ENCODE measurements around the gene KCNN4.
A peak's percentile ranks its signal among the peaks of the same experiment; 100 is the strongest.
"Not testable (repeated sequence)": the region's sequence is repeated elsewhere in the genome, so short reads cannot be mapped to it uniquely, and the experiment has no call there.

Gene KCNN4

GRCh38 chr19:43780706-43781525 is at the start of gene KCNN4:
Gene KCNN4 (minus strand): TSS chr19:43780973. CDS start chr19:43780861, 112 bp downstream.
- Histone ChIP-seq H3K9ac (ENCODE audit: low read length) (peak within 1 kb of the TSS; percentile 43), H3K9me3 (ENCODE audit: control insufficient read depth, low read length) (no peaks in the 10 kb centered on the region), H3K36me3 (ENCODE audit: control insufficient read depth, insufficient read depth, low read length, severe bottlenecking) (no peaks in the 10 kb centered on the region), H3K4me1 (ENCODE audit: control insufficient read depth, insufficient read depth, low read length) (peaks cover 25% of the 10 kb centered on the region), H3K27me3 (replicated peaks; ENCODE audit: control insufficient read depth, insufficient read depth, low read length) (no peaks in the 10 kb centered on the region), H3K4me3 (ENCODE audit: low read length) (peak within 1 kb of the TSS; percentile 21)
- peak; percentile 54 for DNase-seq (ENCODE audit: low read depth)

- DNase-seq (ENCODE audit: low read depth), result peak; percentile 96
- H3K4me3 ChIP-seq (ENCODE audit: low read length), result peak within 1 kb of the TSS; percentile 87
- H3K4me1 ChIP-seq (ENCODE audit: control insufficient read depth, insufficient read depth, low read length), result peaks cover 9% of the 10 kb centered on the region
These were observed 46.3 kb upstream of the KCNN4 start, which contains the start of gene ZNF283 for GRCh38 chr19:43826787-43827754. Gene ZNF283 (plus strand): TSS chr19:43827321. CDS start chr19:43833505, 6,184 bp downstream.

GRCh38 chr19:43824572-43824971 is 43.8 kb upstream of the KCNN4 start:
- H3K9ac ChIP-seq (ENCODE audit: low read length); H3K4me3 ChIP-seq (ENCODE audit: low read length); H3K27me3 ChIP-seq (replicated peaks; ENCODE audit: control insufficient read depth, insufficient read depth, low read length); H3K9me3 ChIP-seq (ENCODE audit: control insufficient read depth, low read length); DNase-seq (ENCODE audit: low read depth): not testable (repeated sequence)
- Histone ChIP-seq H3K4me1 (ENCODE audit: control insufficient read depth, insufficient read depth, low read length) (peaks cover 14% of the 10 kb centered on the region), H3K36me3 (ENCODE audit: control insufficient read depth, insufficient read depth, low read length, severe bottlenecking) (peaks cover 12% of the 10 kb centered on the region)

More at GRCh38 chr19:43826787-43827754, 46.3 kb upstream of the KCNN4 start, which contains the start of gene ZNF283:
- Histone ChIP-seq H3K27me3 (replicated peaks; ENCODE audit: control insufficient read depth, insufficient read depth, low read length) (no peaks in the 10 kb centered on the region), H3K36me3 (ENCODE audit: control insufficient read depth, insufficient read depth, low read length, severe bottlenecking) (peaks cover 33% of the 10 kb centered on the region), H3K9ac (ENCODE audit: low read length) (peak within 1 kb of the TSS; percentile 80), H3K9me3 (ENCODE audit: control insufficient read depth, low read length) (peaks cover under 1% of the 10 kb centered on the region)

- H3K27me3 ChIP-seq (replicated peaks; ENCODE audit: control insufficient read depth, insufficient read depth, low read length); DNase-seq (ENCODE audit: low read depth); H3K9ac ChIP-seq (ENCODE audit: low read length); H3K9me3 ChIP-seq (ENCODE audit: control insufficient read depth, low read length); H3K4me3 ChIP-seq (ENCODE audit: low read length); H3K36me3 ChIP-seq (ENCODE audit: control insufficient read depth, insufficient read depth, low read length, severe bottlenecking): not testable (repeated sequence)
- H3K4me1 ChIP-seq (ENCODE audit: control insufficient read depth, insufficient read depth, low read length), result peaks cover 14% of the 10 kb centered on the region
These were observed 43.1 kb upstream of the KCNN4 start for GRCh38 chr19:43823856-43824255.

GRCh38 chr19:43820884-43821215 is 40.1 kb upstream of the KCNN4 start:
- H3K36me3 ChIP-seq (ENCODE audit: control insufficient read depth, insufficient read depth, low read length, severe bottlenecking), result no peaks in the 10 kb centered on the region
- DNase-seq (ENCODE audit: low read depth), result no peak
- peaks cover 5% of the 10 kb centered on the region for H3K4me1 ChIP-seq (ENCODE audit: control insufficient read depth, insufficient read depth, low read length)
- H3K9me3 ChIP-seq (ENCODE audit: control insufficient read depth, low read length), result no peaks in the 10 kb centered on the region
- H3K4me3 ChIP-seq (ENCODE audit: low read length), result peak overlapping the region; percentile 80
- H3K27me3 ChIP-seq (replicated peaks; ENCODE audit: control insufficient read depth, insufficient read depth, low read length), result no peaks in the 10 kb centered on the region
- peak overlapping the region; percentile 10 for H3K9ac ChIP-seq (ENCODE audit: low read length)

GRCh38 chr19:43820098-43820883 is 39.5 kb upstream of the KCNN4 start:
- no peaks in the 10 kb centered on the region for H3K9me3 ChIP-seq (ENCODE audit: control insufficient read depth, low read length)
- peak overlapping the region; percentile 10 for H3K9ac ChIP-seq (ENCODE audit: low read length)
- H3K27me3 ChIP-seq (replicated peaks; ENCODE audit: control insufficient read depth, insufficient read depth, low read length), result no peaks in the 10 kb centered on the region
- peak overlapping the region; percentile 80 for H3K4me3 ChIP-seq (ENCODE audit: low read length)
- H3K4me1 ChIP-seq (ENCODE audit: control insufficient read depth, insufficient read depth, low read length), result peaks cover 5% of the 10 kb centered on the region
- no peaks in the 10 kb centered on the region for H3K36me3 ChIP-seq (ENCODE audit: control insufficient read depth, insufficient read depth, low read length, severe bottlenecking)
- DNase-seq (ENCODE audit: low read depth), result peak; percentile 55

GRCh38 chr19:43818500-43818899 is 37.7 kb upstream of the KCNN4 start:
- Histone ChIP-seq H3K4me1 (ENCODE audit: control insufficient read depth, insufficient read depth, low read length) (peaks cover 5% of the 10 kb centered on the region), H3K9me3 (ENCODE audit: control insufficient read depth, low read length) (no peaks in the 10 kb centered on the region), H3K36me3 (ENCODE audit: control insufficient read depth, insufficient read depth, low read length, severe bottlenecking) (no peaks in the 10 kb centered on the region), H3K9ac (ENCODE audit: low read length) (no peak overlapping the region), H3K27me3 (replicated peaks; ENCODE audit: control insufficient read depth, insufficient read depth, low read length) (peaks cover 7% of the 10 kb centered on the region), H3K4me3 (ENCODE audit: low read length) (no peak overlapping the region)
- DNase-seq (ENCODE audit: low read depth), result no peak

GRCh38 chr19:43817454-43817853 is 36.7 kb upstream of the KCNN4 start:
- not testable (repeated sequence) for H3K36me3 ChIP-seq (ENCODE audit: control insufficient read depth, insufficient read depth, low read length, severe bottlenecking); DNase-seq (ENCODE audit: low read depth); H3K9ac ChIP-seq (ENCODE audit: low read length); H3K4me1 ChIP-seq (ENCODE audit: control insufficient read depth, insufficient read depth, low read length); H3K9me3 ChIP-seq (ENCODE audit: control insufficient read depth, low read length); H3K4me3 ChIP-seq (ENCODE audit: low read length)
- peaks cover 17% of the 10 kb centered on the region for H3K27me3 ChIP-seq (replicated peaks; ENCODE audit: control insufficient read depth, insufficient read depth, low read length)

- peaks cover 18% of the 10 kb centered on the region for H3K27me3 ChIP-seq (replicated peaks; ENCODE audit: control insufficient read depth, insufficient read depth, low read length)
- no peak overlapping the region for H3K4me3 ChIP-seq (ENCODE audit: low read length)
- DNase-seq (ENCODE audit: low read depth), result no peak
- H3K36me3 ChIP-seq (ENCODE audit: control insufficient read depth, insufficient read depth, low read length, severe bottlenecking), result no peaks in the 10 kb centered on the region
- H3K4me1 ChIP-seq (ENCODE audit: control insufficient read depth, insufficient read depth, low read length), result no peaks in the 10 kb centered on the region
- H3K9ac ChIP-seq (ENCODE audit: low read length), result no peak overlapping the region
- no peaks in the 10 kb centered on the region for H3K9me3 ChIP-seq (ENCODE audit: control insufficient read depth, low read length)
These were observed 34.0 kb upstream of the KCNN4 start for GRCh38 chr19:43814663-43815352.

- no peaks in the 10 kb centered on the region for H3K4me1 ChIP-seq (ENCODE audit: control insufficient read depth, insufficient read depth, low read length)
- no peak overlapping the region for H3K9ac ChIP-seq (ENCODE audit: low read length)
- no peaks in the 10 kb centered on the region for H3K36me3 ChIP-seq (ENCODE audit: control insufficient read depth, insufficient read depth, low read length, severe bottlenecking)
- H3K9me3 ChIP-seq (ENCODE audit: control insufficient read depth, low read length), result no peaks in the 10 kb centered on the region
- no peak for DNase-seq (ENCODE audit: low read depth)
- peaks cover 18% of the 10 kb centered on the region for H3K27me3 ChIP-seq (replicated peaks; ENCODE audit: control insufficient read depth, insufficient read depth, low read length)
- no peak overlapping the region for H3K4me3 ChIP-seq (ENCODE audit: low read length)
These were observed 31.9 kb upstream of the KCNN4 start for GRCh38 chr19:43812688-43813087.

Data from adipocyte (in vitro differentiated cells).